Endothelial cell of umbilical vein (primary cell): ENCODE measurements around the gene ATG12. TPM values are rescaled to one million over a fixed set of nuclear protein-coding genes. Genes with fewer than 3 reads are reported as not detected.

ENCODE experiments used
- BruUV-seq: library from RNA; stranded (reverse); fragments of 400-500 nt; replicated peaks from 2 replicates; lab custom pipeline; 2021; lab: Mats Ljungman, UMichigan
- CTCF ChIA-PET: fragments of 300-600, 350-600 bp; sonication (Branson Sonifier 250); formaldehyde crosslinking; loops from one replicate; lab custom pipeline; 2021; ENCODE audit warnings: antibody characterized with exemption, inconsistent platforms; lab: Charles Lee
- POLR2A ChIA-PET: fragments of 300-600, 350-600 bp; sonication (Branson Sonifier 250); formaldehyde crosslinking; loops from one replicate; lab custom pipeline; 2021; ENCODE audit warnings: antibody characterized with exemption, inconsistent platforms; lab: Charles Lee
- DNase-seq: peaks from one replicate; pipeline ENCODE4 v3.0.0-alpha.2; 2011; ENCODE audit warnings: low read depth, low spot score
- FAIRE-seq: peaks from 2 replicates; lab custom pipeline; 2011; peaks lifted over from hg19 to GRCh38; lab: Jason Lieb, UNC
- H2AFZ ChIP-seq: 2 replicates; pipeline ENCODE4 v1.6.0; 2012; ENCODE audit warnings: low read depth, low read length, control low read depth, inconsistent platforms
- H3K27ac ChIP-seq: 2 replicates; pipeline ENCODE4 v1.5.1; 2011; ENCODE audit warnings: low read depth, mild to moderate bottlenecking, control low read depth, low read length, moderate library complexity; ENCODE audit not compliant: insufficient read depth
- H3K27me3 ChIP-seq, 2 experiments: 2 replicates each; pipeline versions ENCODE4 v1.6.0 to v1.6.1; 2011; ENCODE audit warnings: low read length in 2 of 2, mixed read lengths in 1 of 2; ENCODE audit not compliant: control insufficient read depth in 2 of 2, insufficient read depth in 2 of 2
- H3K36me3 ChIP-seq, 2 experiments: 2 replicates in 1 of 2; 3 replicates in 1 of 2; pipeline ENCODE4 v1.5.1; 2011; ENCODE audit warnings: low read length in 2 of 2, mild to moderate bottlenecking in 1 of 2, moderate library complexity in 1 of 2; ENCODE audit not compliant: control insufficient read depth in 2 of 2, insufficient read depth in 2 of 2; ENCODE audit errors: extremely low read depth in 1 of 2
- H3K4me1 ChIP-seq: 3 replicates; pipeline ENCODE4 v1.5.1; 2011; ENCODE audit warnings: mild to moderate bottlenecking, low read length; ENCODE audit not compliant: control insufficient read depth, insufficient read depth; ENCODE audit errors: extremely low read depth
- H3K4me2 ChIP-seq: 2 replicates; pipeline ENCODE4 v1.6.1; 2011; ENCODE audit warnings: low read length, control low read depth, mixed read lengths; ENCODE audit not compliant: insufficient read depth
- H3K4me3 ChIP-seq, 3 experiments: fragments of 200-600 bp in 1 of 3; sonication (generic), shearing (Covaris generic) in 1 of 3; replicated peaks in 1 of 3; 2 replicates each; pipeline ENCODE4 v1.5.1; 2011 to 2016; ENCODE audit warnings: control low read depth in 3 of 3, low read length in 3 of 3, mild to moderate bottlenecking in 2 of 3, inconsistent platforms in 1 of 3, low read depth in 1 of 3, moderate library complexity in 1 of 3; ENCODE audit not compliant: insufficient read depth in 1 of 3
- H3K79me2 ChIP-seq: 2 replicates; pipeline ENCODE4 v1.6.0; 2012; ENCODE audit warnings: low read length, inconsistent platforms; ENCODE audit not compliant: control insufficient read depth, insufficient read depth
- H3K9ac ChIP-seq: replicated peaks from 2 replicates; pipeline ENCODE3; 2011; ENCODE audit warnings: low read length, control low read depth; ENCODE audit not compliant: insufficient read depth; ENCODE audit errors: extremely low read depth
- H3K9me1 ChIP-seq: replicated peaks from 3 replicates; pipeline ENCODE4 v1.6.0; 2011; ENCODE audit warnings: mild to moderate bottlenecking, low read length; ENCODE audit not compliant: control insufficient read depth, insufficient read depth; ENCODE audit errors: extremely low read depth
- H3K9me3 ChIP-seq: replicated peaks from 2 replicates; pipeline ENCODE4 v1.5.1; 2012; ENCODE audit warnings: low read length, inconsistent platforms; ENCODE audit not compliant: control insufficient read depth, insufficient read depth
- H4K20me1 ChIP-seq: replicated peaks from 2 replicates; pipeline ENCODE3; 2011; ENCODE audit warnings: mild to moderate bottlenecking, low read length; ENCODE audit not compliant: control insufficient read depth, insufficient read depth; ENCODE audit errors: extremely low read depth
- CTCF ChIP-seq, 2 donors: IDR thresholded peaks; 1 replicate in 1 of 2; 2 replicates in 1 of 2; pipeline ENCODE4 v1.5.1; 2011; ENCODE audit warnings: low read length in 2 of 2, mild to moderate bottlenecking in 2 of 2, moderate library complexity in 2 of 2, control low read depth in 1 of 2, inconsistent platforms in 1 of 2, low read depth in 1 of 2; ENCODE audit not compliant: insufficient read depth in 1 of 2; ENCODE audit errors: extremely low read depth in 1 of 2
- EZH2 ChIP-seq: IDR thresholded peaks from 2 replicates; pipeline ENCODE4 v1.6.1; 2012; ENCODE audit warnings: borderline replicate concordance, low read depth, mild to moderate bottlenecking, moderate library complexity, low read length, inconsistent platforms; ENCODE audit not compliant: severe bottlenecking
- FOS ChIP-seq: IDR thresholded peaks from 2 replicates; pipeline ENCODE4 v1.6.1; 2011; ENCODE audit warnings: mild to moderate bottlenecking, low read length, moderate library complexity, borderline replicate concordance; ENCODE audit not compliant: insufficient read depth
- MAX ChIP-seq: IDR thresholded peaks from 2 replicates; pipeline ENCODE4 v1.6.1; 2011; ENCODE audit not compliant: insufficient read depth, insufficient read length
- POLR2AphosphoS5 ChIP-seq: IDR thresholded peaks from 2 replicates; pipeline ENCODE4 v1.6.1; 2012; ENCODE audit warnings: low read depth, mild to moderate bottlenecking, control low read depth, low read length, moderate library complexity; ENCODE audit not compliant: insufficient read depth
- dilution Hi-C: fragments of 300-500 bp; cut with MboI; formaldehyde crosslinking; loops from one replicate; pipeline ENCODE4 v1.15.0; 2019; ENCODE audit warnings: low sequenced_read_pairs; ENCODE audit not compliant: extremely low pct_ligation_motif_present
- intact Hi-C: fragments of 100-400 bp; cut with micrococcal nuclease; formaldehyde crosslinking; loops from one replicate; pipeline ENCODE4 v1.10.0; 2022
- polyA plus RNA-seq, 4 experiments: library from polyadenylated mRNA; depleted of rRNA in 3 of 4; stranded (reverse) in 3 of 4; unstranded in 1 of 4; fragments of >200 nt; gene quantifications; 2 replicates each; pipeline versions ENCODE4 v1.2.1 to v1.2.3, GENCODE V29; 2011 to 2012; ENCODE audit warnings: missing spikeins in 1 of 4
- total RNA-seq: library from RNA; stranded (reverse); gene quantifications from 2 replicates; pipeline ENCODE4 v1.2.3, GENCODE V29; 2021

ATG12 gene
- total and polyA plus RNA-seq, 2 donors (not counting 3 experiments of a cell fraction or from before 2014, with no cell fraction given) = 27.5 to 62.0 TPM

GRCh38 chr5:115875447-115875846 is 34.1 kb upstream of the ATG12 start:
- Histone ChIP-seq H3K79me2 (peaks cover 7% of the 10 kb centered on the region), H3K27me3 (no peaks in the 10 kb centered on the region), H4K20me1 (no peaks in the 10 kb centered on the region), H3K9me1 (no peaks in the 10 kb centered on the region), H3K27ac (no peak overlapping the region), H3K4me2 (no peak overlapping the region), H2AFZ (no peak overlapping the region), H3K36me3 (peaks cover 0 to 1% of the 10 kb centered on the region in 2 experiments), H3K4me3 (no peak overlapping the region), H3K9me3 (no peaks in the 10 kb centered on the region), H3K4me1 (peaks cover 10% of the 10 kb centered on the region), H3K9ac (no peak overlapping the region)
- ChIA-PET CTCF (interaction anchor here (4.2 kb wide), 1 partner anchor 12 kb away, joined by 20 read pairs; no protein-coding TSS in a partner anchor), POLR2A (no interaction called here)
- BruUV-seq = no TSS peak
- intact Hi-C loops (no loop called here), dilution Hi-C loops (no loop called here)
- no peak for TF ChIP-seq MAX
- peak in 1 of 2 donors; percentile 3 for TF ChIP-seq CTCF (IDR thresholded peaks at IDR 0.05; ENCODE audit: extremely low read depth in 1 of 2, insufficient read depth in 1 of 2, low read depth in 1 of 2, low read length in 2 of 2)
- TF ChIP-seq POLR2AphosphoS5 = no peak
- FAIRE-seq = no peak
- no peak for DNase-seq

- Histone ChIP-seq H3K4me1 (peaks cover 10% of the 10 kb centered on the region), H3K9ac (no peak overlapping the region), H4K20me1 (no peaks in the 10 kb centered on the region), H3K4me2 (peak overlapping the region; percentile 47), H3K36me3 (peaks cover 0 to 5% of the 10 kb centered on the region in 2 experiments), H3K79me2 (peaks cover 5% of the 10 kb centered on the region), H3K9me3 (no peaks in the 10 kb centered on the region), H2AFZ (no peak overlapping the region), H3K9me1 (no peaks in the 10 kb centered on the region), H3K27ac (no peak overlapping the region), H3K4me3 (no peak overlapping the region), H3K27me3 (no peaks in the 10 kb centered on the region)
- DNase-seq (peak; percentile 44), FAIRE-seq (no peak)
- CTCF ChIA-PET = interaction anchor here (0.6 to 4.2 kb wide), 3 partner anchors 14 to 27 kb away, joined by 3 to 20 read pairs (median 3); no protein-coding TSS in a partner anchor
- no TSS peak for BruUV-seq
- POLR2A ChIA-PET = no interaction called here
- dilution Hi-C loops = no loop called here
- TF ChIP-seq FOS (peak; percentile 42), CTCF (IDR thresholded peaks at IDR 0.05; ENCODE audit: extremely low read depth in 1 of 2, insufficient read depth in 1 of 2, low read depth in 1 of 2, low read length in 2 of 2) (no peak), POLR2AphosphoS5 (no peak), MAX (no peak), EZH2 (no peak)
- intact Hi-C loops = no loop called here
Observed at GRCh38 chr5:115873392-115873791, 32.0 kb upstream of the ATG12 start.
